ENCODE data around the gene RASSF5. TPM values are rescaled to one million over a fixed set of nuclear protein-coding genes. Genes with fewer than 3 reads are reported as not detected.
"Not testable (repeated sequence)": the region's sequence is repeated elsewhere in the genome, so short reads cannot be mapped to it uniquely, and the experiment has no call there.

The RASSF5 gene
- total RNA-seq, 3 donors from 2014 or later = 11.0 to 17.0 (median 11.1) TPM

DNA sequence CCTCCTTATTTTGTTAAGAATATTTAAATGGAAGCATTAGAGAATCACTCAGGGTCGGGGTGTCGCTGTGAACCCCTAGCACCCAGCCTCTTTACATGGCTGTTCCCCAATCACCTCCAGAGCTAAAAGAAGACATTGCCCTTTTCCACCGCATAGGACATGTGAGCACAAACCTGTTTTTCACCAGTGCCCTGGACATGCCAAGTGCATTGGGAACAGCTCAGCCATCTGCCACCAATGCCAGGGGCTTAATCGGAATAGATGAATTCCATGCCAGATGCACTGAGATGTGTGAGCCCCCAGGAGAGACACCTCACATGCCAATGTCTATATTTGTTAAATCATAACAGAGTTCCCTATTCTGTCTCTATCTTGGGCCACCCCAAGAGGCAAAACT is 71.6 kb downstream of the RASSF5 start:
- Histone ChIP-seq H3K27me3 (no peaks in the 10 kb centered on the region), H3K4me3 (no peak overlapping the region), H3K27ac (no peak overlapping the region), H3K4me1 (no peaks in the 10 kb centered on the region), H3K36me3 (no peaks in the 10 kb centered on the region), H3K9me3 (no peaks in the 10 kb centered on the region)
- intact Hi-C loops (cut with DNase I; ENCODE audit: low total_unique reads) = no loop called here
- DNase-seq (ENCODE audit: low spot score in 2 of 2) = no peak
- TF ChIP-seq POLR2A (IDR thresholded peaks at IDR 0.05) = no peak
- TF ChIP-seq POLR2AphosphoS5 (IDR thresholded peaks at IDR 0.05) = no peak
- TF ChIP-seq, protein P1, sequence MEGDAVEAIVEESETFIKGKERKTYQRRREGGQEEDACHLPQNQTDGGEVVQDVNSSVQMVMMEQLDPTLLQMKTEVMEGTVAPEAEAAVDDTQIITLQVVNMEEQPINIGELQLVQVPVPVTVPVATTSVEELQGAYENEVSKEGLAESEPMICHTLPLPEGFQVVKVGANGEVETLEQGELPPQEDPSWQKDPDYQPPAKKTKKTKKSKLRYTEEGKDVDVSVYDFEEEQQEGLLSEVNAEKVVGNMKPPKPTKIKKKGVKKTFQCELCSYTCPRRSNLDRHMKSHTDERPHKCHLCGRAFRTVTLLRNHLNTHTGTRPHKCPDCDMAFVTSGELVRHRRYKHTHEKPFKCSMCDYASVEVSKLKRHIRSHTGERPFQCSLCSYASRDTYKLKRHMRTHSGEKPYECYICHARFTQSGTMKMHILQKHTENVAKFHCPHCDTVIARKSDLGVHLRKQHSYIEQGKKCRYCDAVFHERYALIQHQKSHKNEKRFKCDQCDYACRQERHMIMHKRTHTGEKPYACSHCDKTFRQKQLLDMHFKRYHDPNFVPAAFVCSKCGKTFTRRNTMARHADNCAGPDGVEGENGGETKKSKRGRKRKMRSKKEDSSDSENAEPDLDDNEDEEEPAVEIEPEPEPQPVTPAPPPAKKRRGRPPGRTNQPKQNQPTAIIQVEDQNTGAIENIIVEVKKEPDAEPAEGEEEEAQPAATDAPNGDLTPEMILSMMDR (IDR thresholded peaks at IDR 0.05) = no peak

- DNase-seq (ENCODE audit: low spot score in 2 of 2) = peak in 1 of 2 donors; percentile 44
- intact Hi-C loops (cut with DNase I; ENCODE audit: low total_unique reads) = loop anchor here (10.0 kb wide), 1 partner anchor 85 kb away; no protein-coding TSS in a partner anchor
- Histone ChIP-seq H3K36me3 (no peaks in the 10 kb centered on the region), H3K27me3 (no peaks in the 10 kb centered on the region), H3K27ac (peak overlapping the region; percentile 16 to 31), H3K9me3 (no peaks in the 10 kb centered on the region), H3K4me3 (no peak overlapping the region), H3K4me1 (no peaks in the 10 kb centered on the region)
- TF ChIP-seq POLR2AphosphoS5 (IDR thresholded peaks at IDR 0.05) (no peak), POLR2A (IDR thresholded peaks at IDR 0.05) (no peak)
Observed at GRCh38 chr1:206579747-206580437, 72.6 kb downstream of the RASSF5 start.

- TF ChIP-seq, protein P1 (IDR thresholded peaks at IDR 0.05) = no peak
- TF ChIP-seq POLR2A (IDR thresholded peaks at IDR 0.05) = no peak
- TF ChIP-seq POLR2AphosphoS5 (IDR thresholded peaks at IDR 0.05) = no peak
- Histone ChIP-seq H3K27ac (peak overlapping the region; percentile 16 to 31), H3K4me1 (no peaks in the 10 kb centered on the region), H3K9me3 (no peaks in the 10 kb centered on the region), H3K36me3 (no peaks in the 10 kb centered on the region), H3K4me3 (no peak overlapping the region), H3K27me3 (no peaks in the 10 kb centered on the region)
- DNase-seq (ENCODE audit: low spot score in 2 of 2) = no peak
- intact Hi-C loops (cut with DNase I; ENCODE audit: low total_unique reads) = loop anchor here (10.0 kb wide), 1 partner anchor 86 kb away; no protein-coding TSS in a partner anchor
Observed at GRCh38 chr1:206580438-206581113, 73.2 kb downstream of the RASSF5 start.

- not testable (repeated sequence) for H3K27me3 ChIP-seq, H3K27ac ChIP-seq
- intact Hi-C loops (cut with DNase I; ENCODE audit: low total_unique reads) = loop anchor here (10.0 kb wide), 1 partner anchor 86 kb away; no protein-coding TSS in a partner anchor
Observed at GRCh38 chr1:206581114-206581497, 73.8 kb downstream of the RASSF5 start.

GRCh38 chr1:206581571-206581981 is 74.2 kb downstream of the RASSF5 start:
- no peaks in the 10 kb centered on the region for H3K9me3 ChIP-seq
- H3K27me3 ChIP-seq = no peaks in the 10 kb centered on the region
- intact Hi-C loops (cut with DNase I; ENCODE audit: low total_unique reads) = loop anchor here (10.0 kb wide), 1 partner anchor 87 kb away; no protein-coding TSS in a partner anchor
- no peak for TF ChIP-seq POLR2AphosphoS5 (IDR thresholded peaks at IDR 0.05)
- TF ChIP-seq POLR2A (IDR thresholded peaks at IDR 0.05) = no peak
- TF ChIP-seq, protein P1 (IDR thresholded peaks at IDR 0.05) = no peak
- no peaks in the 10 kb centered on the region for H3K4me1 ChIP-seq
- H3K4me3 ChIP-seq = no peak overlapping the region
- H3K27ac ChIP-seq = no peak overlapping the region
- no peak for DNase-seq (ENCODE audit: low spot score in 2 of 2)
- H3K36me3 ChIP-seq = no peaks in the 10 kb centered on the region

More at GRCh38 chr1:206581114-206581497, 73.8 kb downstream of the RASSF5 start:
- H3K36me3 ChIP-seq; H3K4me1 ChIP-seq; DNase-seq (ENCODE audit: low spot score in 2 of 2); H3K4me3 ChIP-seq; H3K9me3 ChIP-seq: not testable (repeated sequence)

GRCh38 chr1:206582537-206582936 is 75.2 kb downstream of the RASSF5 start:
- H3K27me3 ChIP-seq = no peaks in the 10 kb centered on the region
- DNase-seq (ENCODE audit: low spot score in 2 of 2) = no peak
- intact Hi-C loops (cut with DNase I; ENCODE audit: low total_unique reads) = loop anchor here (10.0 kb wide), 1 partner anchor 88 kb away; no protein-coding TSS in a partner anchor
- no peaks in the 10 kb centered on the region for H3K36me3 ChIP-seq
- H3K4me3 ChIP-seq = no peak overlapping the region
- H3K9me3 ChIP-seq = no peaks in the 10 kb centered on the region
- H3K27ac ChIP-seq = no peak overlapping the region
- no peak for TF ChIP-seq POLR2A (IDR thresholded peaks at IDR 0.05)
- TF ChIP-seq, protein P1 (IDR thresholded peaks at IDR 0.05) = no peak
- TF ChIP-seq POLR2AphosphoS5 (IDR thresholded peaks at IDR 0.05) = no peak
- H3K4me1 ChIP-seq = peaks cover 0 to 6% of the 10 kb centered on the region in 2 donors
